ENCODE data around the gene CAMK1D. TPM values are rescaled to one million over a fixed set of nuclear protein-coding genes. Genes with fewer than 3 reads are reported as not detected.

CAMK1D gene
- total RNA-seq, 2 donors from 2014 or later: 4.5 to 7.8 TPM

GRCh38 chr10:12661671-12662070 is 312.3 kb downstream of the CAMK1D start:
- Histone ChIP-seq H3K4me3 (ENCODE audit: low read length) (no peak overlapping the region), H3K36me3 (ENCODE audit: control insufficient read depth, insufficient read depth, low read length) (no peaks in the 10 kb centered on the region), H3K27me3 (ENCODE audit: control insufficient read depth, insufficient read depth, low read length, poor library complexity, severe bottlenecking) (no peaks in the 10 kb centered on the region), H3K27ac (ENCODE audit: low read depth, low read length) (no peak overlapping the region), H3K9me3 (ENCODE audit: control insufficient read depth, low read length) (no peaks in the 10 kb centered on the region), H3K4me1 (ENCODE audit: control insufficient read depth, insufficient read depth, low read length) (no peaks in the 10 kb centered on the region), H3K9ac (ENCODE audit: extremely low read depth, low read length, poor library complexity, severe bottlenecking) (no peak overlapping the region)
- WGBS, 2 experiments (ENCODE audit: insufficient coverage in 1 of 2, insufficient read length in 1 of 2): no CpG with 5 or more reads among the region's 1 CpG
- no peaks in the 10 kb centered on the region for H3K36me3 Mint-ChIP-seq (ENCODE audit: low read depth)
- DNase-seq: no peak
- H3K9me3 Mint-ChIP-seq: no peaks in the 10 kb centered on the region
- no peak overlapping the region for H3K4me3 Mint-ChIP-seq
- H3K27ac Mint-ChIP-seq: no peak overlapping the region
- no peaks in the 10 kb centered on the region for H3K27me3 Mint-ChIP-seq (ENCODE audit: insufficient read depth)
- no peaks in the 10 kb centered on the region for H3K4me1 Mint-ChIP-seq
- TF ChIP-seq, protein P1, sequence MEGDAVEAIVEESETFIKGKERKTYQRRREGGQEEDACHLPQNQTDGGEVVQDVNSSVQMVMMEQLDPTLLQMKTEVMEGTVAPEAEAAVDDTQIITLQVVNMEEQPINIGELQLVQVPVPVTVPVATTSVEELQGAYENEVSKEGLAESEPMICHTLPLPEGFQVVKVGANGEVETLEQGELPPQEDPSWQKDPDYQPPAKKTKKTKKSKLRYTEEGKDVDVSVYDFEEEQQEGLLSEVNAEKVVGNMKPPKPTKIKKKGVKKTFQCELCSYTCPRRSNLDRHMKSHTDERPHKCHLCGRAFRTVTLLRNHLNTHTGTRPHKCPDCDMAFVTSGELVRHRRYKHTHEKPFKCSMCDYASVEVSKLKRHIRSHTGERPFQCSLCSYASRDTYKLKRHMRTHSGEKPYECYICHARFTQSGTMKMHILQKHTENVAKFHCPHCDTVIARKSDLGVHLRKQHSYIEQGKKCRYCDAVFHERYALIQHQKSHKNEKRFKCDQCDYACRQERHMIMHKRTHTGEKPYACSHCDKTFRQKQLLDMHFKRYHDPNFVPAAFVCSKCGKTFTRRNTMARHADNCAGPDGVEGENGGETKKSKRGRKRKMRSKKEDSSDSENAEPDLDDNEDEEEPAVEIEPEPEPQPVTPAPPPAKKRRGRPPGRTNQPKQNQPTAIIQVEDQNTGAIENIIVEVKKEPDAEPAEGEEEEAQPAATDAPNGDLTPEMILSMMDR (conservative IDR thresholded peaks at IDR 0.05): no peak

DNA sequence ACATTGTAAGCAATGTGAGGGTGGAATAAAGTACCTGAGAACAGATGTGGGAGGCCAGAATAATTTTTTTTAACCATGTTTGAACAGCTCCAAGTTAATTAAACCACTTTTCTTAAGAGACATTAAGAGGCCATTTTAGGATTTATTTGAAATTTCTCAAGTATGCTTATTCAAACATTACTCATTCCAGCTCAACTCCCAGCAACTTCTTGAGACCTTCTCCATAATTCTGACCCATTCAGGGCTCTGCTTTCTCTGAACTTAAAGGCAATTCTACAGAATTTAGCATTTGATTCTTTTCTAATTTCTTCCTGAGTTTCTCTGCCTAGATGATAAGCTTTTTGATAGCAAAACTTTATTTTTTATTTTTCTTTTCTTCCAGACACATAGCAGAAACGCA is 314.5 kb downstream of the CAMK1D start:
- DNase-seq: no peak
- Histone ChIP-seq H3K27me3 (ENCODE audit: control insufficient read depth, insufficient read depth, low read length, poor library complexity, severe bottlenecking) (no peaks in the 10 kb centered on the region), H3K36me3 (ENCODE audit: control insufficient read depth, insufficient read depth, low read length) (no peaks in the 10 kb centered on the region), H3K4me1 (ENCODE audit: control insufficient read depth, insufficient read depth, low read length) (no peaks in the 10 kb centered on the region), H3K4me3 (ENCODE audit: low read length) (no peak overlapping the region), H3K9ac (ENCODE audit: extremely low read depth, low read length, poor library complexity, severe bottlenecking) (no peak overlapping the region), H3K27ac (ENCODE audit: low read depth, low read length) (no peak overlapping the region), H3K9me3 (ENCODE audit: control insufficient read depth, low read length) (no peaks in the 10 kb centered on the region)
- H3K27ac Mint-ChIP-seq: no peak overlapping the region
- TF ChIP-seq, protein P1 (conservative IDR thresholded peaks at IDR 0.05): no peak
- H3K36me3 Mint-ChIP-seq (ENCODE audit: low read depth): no peaks in the 10 kb centered on the region
- no peaks in the 10 kb centered on the region for H3K4me1 Mint-ChIP-seq
- H3K4me3 Mint-ChIP-seq: no peak overlapping the region
- WGBS, 2 experiments (ENCODE audit: insufficient coverage in 1 of 2, insufficient read length in 1 of 2): 95% methylated on average over 1 of the region's 1 CpG; no CpG with 5 or more reads in 1 of the 2 experiments
- H3K9me3 Mint-ChIP-seq: no peaks in the 10 kb centered on the region
- H3K27me3 Mint-ChIP-seq (ENCODE audit: insufficient read depth): no peaks in the 10 kb centered on the region

DNA sequence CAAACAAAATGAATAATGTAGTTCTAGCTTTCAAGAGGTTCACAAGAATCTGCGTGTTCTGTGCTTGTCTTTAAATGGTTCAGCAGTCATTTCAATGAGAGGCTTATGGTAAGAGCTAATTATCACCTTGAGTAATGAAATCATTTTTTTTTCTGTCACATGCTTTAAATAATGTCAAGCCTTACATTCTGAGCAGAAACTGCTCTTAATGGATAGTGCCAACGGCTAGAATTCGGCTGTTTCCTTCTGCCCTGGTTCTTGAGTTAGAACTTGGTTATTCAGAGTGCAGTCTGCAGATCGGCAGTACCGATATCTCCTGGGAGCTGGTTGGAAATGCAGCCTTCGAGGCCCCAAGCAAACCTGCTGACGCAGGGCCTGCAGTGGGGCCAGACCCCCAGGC is 316.2 kb downstream of the CAMK1D start:
- Mint-ChIP-seq H3K9me3 (peaks cover 8% of the 10 kb centered on the region), H3K4me3 (no peak overlapping the region), H3K27me3 (ENCODE audit: insufficient read depth) (no peaks in the 10 kb centered on the region), H3K4me1 (no peaks in the 10 kb centered on the region), H3K36me3 (ENCODE audit: low read depth) (no peaks in the 10 kb centered on the region), H3K27ac (no peak overlapping the region)
- 75 to 76% methylated on average over 6 to 7 of the region's 7 CpGs for WGBS, 2 experiments (ENCODE audit: insufficient coverage in 1 of 2, insufficient read length in 1 of 2)
- H3K27ac ChIP-seq (ENCODE audit: low read depth, low read length): no peak overlapping the region
- H3K36me3 ChIP-seq (ENCODE audit: control insufficient read depth, insufficient read depth, low read length): no peaks in the 10 kb centered on the region
- H3K4me1 ChIP-seq (ENCODE audit: control insufficient read depth, insufficient read depth, low read length): no peaks in the 10 kb centered on the region
- DNase-seq: no peak
- no peaks in the 10 kb centered on the region for H3K27me3 ChIP-seq (ENCODE audit: control insufficient read depth, insufficient read depth, low read length, poor library complexity, severe bottlenecking)
- no peak overlapping the region for H3K4me3 ChIP-seq (ENCODE audit: low read length)
- H3K9ac ChIP-seq (ENCODE audit: extremely low read depth, low read length, poor library complexity, severe bottlenecking): no peak overlapping the region
- H3K9me3 ChIP-seq (ENCODE audit: control insufficient read depth, low read length): peaks cover 5% of the 10 kb centered on the region
- TF ChIP-seq, protein P1 (conservative IDR thresholded peaks at IDR 0.05): no peak

Measured in endodermal cell (in vitro differentiated cells).